OCI-LY1 (cell line): Measurements from ENCODE around the gene SIM2.

Experiments used
- H2AFZ ChIP-seq: fragments of 200-600 bp; sonication (generic), shearing (Covaris generic); 2 replicates; pipeline ENCODE4 v1.6.0; 2014; ENCODE audit warnings: antibody characterized with exemption, mild to moderate bottlenecking, low read length
- H3F3A ChIP-seq: fragments of 200-600 bp; sonication (generic), shearing (Covaris generic); 2 replicates; pipeline ENCODE4 v1.6.0; 2014; ENCODE audit warnings: mild to moderate bottlenecking, antibody characterized with exemption, low read length, moderate library complexity; ENCODE audit not compliant: insufficient read depth
- H3K27ac ChIP-seq: fragments of 200-600 bp; sonication (generic); 2 replicates; pipeline ENCODE4 v1.5.1; 2014; ENCODE audit warnings: low read length, mixed run types, mild to moderate bottlenecking, low read depth; ENCODE audit not compliant: poor library complexity, severe bottlenecking
- H3K27me3 ChIP-seq: fragments of 200-600 bp; sonication (generic); 2 replicates; pipeline ENCODE4 v1.6.0; 2014; ENCODE audit warnings: antibody characterized with exemption, mild to moderate bottlenecking, low read length, moderate library complexity; ENCODE audit not compliant: insufficient read depth
- H3K36me3 ChIP-seq: fragments of 200-600 bp; sonication (generic); 2 replicates; pipeline ENCODE4 v1.6.1; 2014; ENCODE audit warnings: mild to moderate bottlenecking, antibody characterized with exemption, low read length, moderate library complexity, mixed read lengths; ENCODE audit not compliant: insufficient read depth
- H3K4me1 ChIP-seq: fragments of 200-600 bp; sonication (generic); 2 replicates; pipeline ENCODE4 v1.5.1; 2014; ENCODE audit warnings: mild to moderate bottlenecking, low read length, moderate library complexity; ENCODE audit not compliant: insufficient read depth, severe bottlenecking
- H3K4me2 ChIP-seq: fragments of 200-600 bp; sonication (generic), shearing (Covaris generic); 2 replicates; pipeline ENCODE4 v1.6.1; 2014; ENCODE audit warnings: low read length
- H3K4me3 ChIP-seq: fragments of 200-600 bp; sonication (generic); 2 replicates; pipeline ENCODE4 v1.5.1; 2014; ENCODE audit warnings: low read length, low read depth, mild to moderate bottlenecking, mixed read lengths; ENCODE audit not compliant: poor library complexity, severe bottlenecking
- H3K79me2 ChIP-seq: fragments of 200-600 bp; shearing (Covaris generic); 2 replicates; pipeline ENCODE4 v1.6.1; 2016; ENCODE audit warnings: mixed run types, low read length, mixed read lengths; ENCODE audit not compliant: insufficient read depth
- H3K9ac ChIP-seq: fragments of 200-600 bp; sonication (generic), shearing (Covaris generic); 2 replicates; pipeline ENCODE4 v1.6.1; 2014; ENCODE audit warnings: mild to moderate bottlenecking, low read length, mixed read lengths
- H3K9me2 ChIP-seq: fragments of 200-600 bp; sonication (generic), shearing (Covaris generic); 2 replicates; pipeline ENCODE4 v1.6.1; 2014; ENCODE audit warnings: low read depth, mild to moderate bottlenecking, low read length, mixed read lengths
- H3K9me3 ChIP-seq: fragments of 200-600 bp; shearing (Covaris generic); 2 replicates; pipeline ENCODE4 v1.6.1; 2014; ENCODE audit warnings: low read length, mixed read lengths
- H4K20me1 ChIP-seq: fragments of 200-600 bp; sonication (generic), shearing (Covaris generic); 2 replicates; pipeline ENCODE4 v1.6.0; 2016; ENCODE audit warnings: mild to moderate bottlenecking, low read length; ENCODE audit not compliant: insufficient read depth
- EZH2 ChIP-seq: fragments of 200-600 bp; sonication (generic), shearing (Covaris generic); IDR thresholded peaks from 2 replicates; pipeline ENCODE4 v1.8.0; 2017; ENCODE audit warnings: borderline replicate concordance, mixed run types, mild to moderate bottlenecking, antibody characterized with exemption, low read length, moderate library complexity, mixed read lengths
- TF ChIP-seq, protein P1 (sequence below): fragments of 200-600 bp; sonication (generic), shearing (Covaris generic); IDR thresholded peaks from 2 replicates; pipeline ENCODE4 v1.5.1; 2017; ENCODE audit warnings: mild to moderate bottlenecking, antibody characterized with exemption, low read length, moderate library complexity, mixed read lengths

SIM2 gene

GRCh38 chr21:36698981-36699545, at the start of gene SIM2:
Gene SIM2, plus strand, starts transcription at chr21:36699115. Its CDS starts 632 bp downstream, at chr21:36699747.
- H3K27me3 ChIP-seq: no peaks in the 10 kb centered on the region
- H3K79me2 ChIP-seq: no peaks in the 10 kb centered on the region
- H4K20me1 ChIP-seq: no peaks in the 10 kb centered on the region
- H3K9me2 ChIP-seq: no peaks in the 10 kb centered on the region
- no peaks in the 10 kb centered on the region for H3K36me3 ChIP-seq
- H3F3A ChIP-seq: no peaks in the 10 kb centered on the region
- no peak within 1 kb of the TSS for H3K27ac ChIP-seq
- no peak within 1 kb of the TSS for H3K9ac ChIP-seq
- no peak within 1 kb of the TSS for H3K4me2 ChIP-seq
- TF ChIP-seq EZH2: no peak
- TF ChIP-seq, protein P1, sequence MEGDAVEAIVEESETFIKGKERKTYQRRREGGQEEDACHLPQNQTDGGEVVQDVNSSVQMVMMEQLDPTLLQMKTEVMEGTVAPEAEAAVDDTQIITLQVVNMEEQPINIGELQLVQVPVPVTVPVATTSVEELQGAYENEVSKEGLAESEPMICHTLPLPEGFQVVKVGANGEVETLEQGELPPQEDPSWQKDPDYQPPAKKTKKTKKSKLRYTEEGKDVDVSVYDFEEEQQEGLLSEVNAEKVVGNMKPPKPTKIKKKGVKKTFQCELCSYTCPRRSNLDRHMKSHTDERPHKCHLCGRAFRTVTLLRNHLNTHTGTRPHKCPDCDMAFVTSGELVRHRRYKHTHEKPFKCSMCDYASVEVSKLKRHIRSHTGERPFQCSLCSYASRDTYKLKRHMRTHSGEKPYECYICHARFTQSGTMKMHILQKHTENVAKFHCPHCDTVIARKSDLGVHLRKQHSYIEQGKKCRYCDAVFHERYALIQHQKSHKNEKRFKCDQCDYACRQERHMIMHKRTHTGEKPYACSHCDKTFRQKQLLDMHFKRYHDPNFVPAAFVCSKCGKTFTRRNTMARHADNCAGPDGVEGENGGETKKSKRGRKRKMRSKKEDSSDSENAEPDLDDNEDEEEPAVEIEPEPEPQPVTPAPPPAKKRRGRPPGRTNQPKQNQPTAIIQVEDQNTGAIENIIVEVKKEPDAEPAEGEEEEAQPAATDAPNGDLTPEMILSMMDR: no peak
- H3K4me3 ChIP-seq: no peak within 1 kb of the TSS
- no peak within 1 kb of the TSS for H2AFZ ChIP-seq
- no peaks in the 10 kb centered on the region for H3K4me1 ChIP-seq
- no peaks in the 10 kb centered on the region for H3K9me3 ChIP-seq

DNA sequence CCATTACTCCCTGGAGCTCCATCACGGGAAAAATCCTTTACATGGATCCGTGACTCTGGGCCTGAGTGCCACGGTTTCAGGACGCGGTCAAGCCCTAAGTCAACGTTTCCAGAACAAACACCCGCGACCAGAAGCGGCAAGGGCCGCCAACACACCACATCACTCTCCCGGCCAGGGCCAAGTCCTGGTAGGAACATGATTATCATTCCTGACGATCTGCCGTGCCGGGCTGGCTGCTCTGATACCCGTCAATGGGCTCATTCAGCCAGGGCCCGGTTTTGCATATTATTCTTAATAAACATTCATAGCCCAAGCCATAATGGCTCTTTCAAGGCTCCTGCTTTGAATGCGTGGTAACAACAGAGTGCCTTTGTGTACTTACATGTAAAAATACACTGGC, 44.6 kb upstream of the SIM2 start:
- no peaks in the 10 kb centered on the region for H3K4me1 ChIP-seq
- no peaks in the 10 kb centered on the region for H3K36me3 ChIP-seq
- no peaks in the 10 kb centered on the region for H3K9me2 ChIP-seq
- H3K79me2 ChIP-seq: no peaks in the 10 kb centered on the region
- no peak overlapping the region for H3K9ac ChIP-seq
- H3K27me3 ChIP-seq: no peaks in the 10 kb centered on the region
- H3K9me3 ChIP-seq: no peaks in the 10 kb centered on the region
- TF ChIP-seq EZH2: no peak
- TF ChIP-seq, protein P1: no peak
- H4K20me1 ChIP-seq: no peaks in the 10 kb centered on the region
- H3K27ac ChIP-seq: no peak overlapping the region
- H3K4me2 ChIP-seq: no peak overlapping the region
- H3K4me3 ChIP-seq: no peak overlapping the region
- no peaks in the 10 kb centered on the region for H3F3A ChIP-seq
- no peak overlapping the region for H2AFZ ChIP-seq

GRCh38 chr21:36654796-36655325, 44.1 kb upstream of the SIM2 start:
- H3K4me2 ChIP-seq: no peak overlapping the region

More at GRCh38 chr21:36654796-36655325, 44.1 kb upstream of the SIM2 start:
- TF ChIP-seq, protein P1: no peak
- no peak for TF ChIP-seq EZH2
- no peaks in the 10 kb centered on the region for H3K9me3 ChIP-seq
- H3K36me3 ChIP-seq: no peaks in the 10 kb centered on the region
- no peaks in the 10 kb centered on the region for H3K9me2 ChIP-seq
- no peak overlapping the region for H2AFZ ChIP-seq
- no peaks in the 10 kb centered on the region for H3K27me3 ChIP-seq
- no peak overlapping the region for H3K4me3 ChIP-seq
- no peaks in the 10 kb centered on the region for H4K20me1 ChIP-seq
- no peaks in the 10 kb centered on the region for H3K79me2 ChIP-seq
- no peak overlapping the region for H3K9ac ChIP-seq
- no peak overlapping the region for H3K27ac ChIP-seq
- no peaks in the 10 kb centered on the region for H3K4me1 ChIP-seq
- H3F3A ChIP-seq: no peaks in the 10 kb centered on the region
